Stimulated activated CD8-positive, alpha-beta memory T cell treated with anti-CD3 and anti-CD28 coated beads, Interleukin-4, amount 100 ng/mL, for 24 hours (primary cell): ENCODE data around the gene BOK.

ENCODE experiments used
- DNase-seq: peaks from one replicate; pipeline ENCODE4 v3.0.0-alpha.2; 2020; ENCODE audit warnings: low read depth

Gene BOK

DNA sequence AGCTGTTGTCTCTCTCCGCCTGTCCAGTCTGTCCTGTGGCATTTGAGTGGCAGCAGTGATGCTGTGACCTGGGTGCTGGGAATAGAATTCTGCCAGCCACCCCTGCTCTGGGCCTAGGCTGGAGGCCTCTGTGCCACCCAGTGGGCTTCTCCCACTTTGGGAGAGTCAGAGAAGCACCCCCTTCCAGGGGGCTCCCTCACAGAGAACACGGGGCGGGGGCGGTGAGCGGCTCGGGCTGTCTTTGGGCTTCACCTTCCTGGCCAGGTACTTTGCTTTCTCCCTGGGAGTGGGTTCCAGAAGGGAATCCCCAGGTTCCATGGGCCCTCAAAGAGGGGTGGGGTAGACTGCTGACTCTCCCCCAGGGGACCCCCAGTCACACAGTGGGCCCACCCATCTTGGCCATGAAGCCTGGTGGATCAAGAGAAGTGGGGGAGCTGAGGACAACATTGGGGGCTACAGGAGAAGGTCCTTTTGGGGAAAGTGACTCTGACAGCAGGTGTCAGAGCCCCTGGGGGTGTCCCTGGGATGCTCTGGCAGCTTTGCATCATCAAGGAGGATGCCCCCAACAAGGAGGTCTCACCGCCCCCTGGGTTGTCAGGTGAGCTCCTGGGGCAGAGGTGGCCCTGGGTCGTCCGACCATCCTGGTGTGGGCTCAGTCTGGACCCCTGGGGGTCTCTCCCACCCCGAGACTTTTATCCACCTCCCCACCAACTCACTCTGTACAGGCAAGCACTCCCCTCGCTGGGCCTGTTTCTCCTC, 18.8 kb upstream of the BOK start:
- DNase-seq = no peak

GRCh38 chr2:241540401-241540770, 18.2 kb upstream of the BOK start:
- DNase-seq = no peak

- DNase-seq = peak; percentile 41
Observed at GRCh38 chr2:241540771-241541561, 17.6 kb upstream of the BOK start.

- DNase-seq = no peak
Observed at GRCh38 chr2:241541564-241542277, 16.8 kb upstream of the BOK start.

DNA sequence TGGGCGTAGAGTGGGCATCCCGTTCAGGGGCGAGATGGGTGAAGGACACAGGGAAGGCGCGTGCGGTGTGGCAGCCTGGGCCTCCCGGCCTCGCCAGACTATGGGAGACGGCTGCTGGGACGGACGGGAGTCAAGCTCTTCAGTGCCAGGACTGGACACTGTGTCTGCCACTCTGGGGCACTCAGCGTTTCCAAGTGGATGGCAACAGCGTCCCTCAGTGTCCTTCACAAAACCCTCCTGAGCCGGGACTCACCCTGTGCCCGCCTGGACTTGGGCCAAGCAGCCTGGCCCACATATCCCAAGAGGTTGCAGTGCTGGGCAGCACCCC, 16.3 kb upstream of the BOK start:
- DNase-seq = no peak

DNA sequence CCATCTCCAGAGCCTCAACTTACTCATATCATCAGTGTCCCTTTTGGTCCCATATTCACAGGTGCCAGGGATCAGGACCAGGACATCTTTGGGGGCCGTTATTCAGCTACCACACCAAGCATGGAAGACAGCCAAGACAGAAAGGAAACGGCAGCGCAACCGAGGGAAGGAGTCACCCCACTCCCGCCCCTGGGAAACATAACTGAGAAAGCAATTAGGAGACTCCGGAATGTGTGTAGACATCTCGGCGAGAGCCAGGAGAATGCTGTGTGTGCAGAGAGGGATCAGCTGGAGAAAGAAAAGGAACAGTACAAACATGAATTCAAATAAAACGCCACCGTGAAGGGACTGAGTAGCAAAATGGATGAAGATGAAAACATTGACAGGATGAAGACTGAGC, 13.4 kb upstream of the BOK start:
- DNase-seq = no peak

DNA sequence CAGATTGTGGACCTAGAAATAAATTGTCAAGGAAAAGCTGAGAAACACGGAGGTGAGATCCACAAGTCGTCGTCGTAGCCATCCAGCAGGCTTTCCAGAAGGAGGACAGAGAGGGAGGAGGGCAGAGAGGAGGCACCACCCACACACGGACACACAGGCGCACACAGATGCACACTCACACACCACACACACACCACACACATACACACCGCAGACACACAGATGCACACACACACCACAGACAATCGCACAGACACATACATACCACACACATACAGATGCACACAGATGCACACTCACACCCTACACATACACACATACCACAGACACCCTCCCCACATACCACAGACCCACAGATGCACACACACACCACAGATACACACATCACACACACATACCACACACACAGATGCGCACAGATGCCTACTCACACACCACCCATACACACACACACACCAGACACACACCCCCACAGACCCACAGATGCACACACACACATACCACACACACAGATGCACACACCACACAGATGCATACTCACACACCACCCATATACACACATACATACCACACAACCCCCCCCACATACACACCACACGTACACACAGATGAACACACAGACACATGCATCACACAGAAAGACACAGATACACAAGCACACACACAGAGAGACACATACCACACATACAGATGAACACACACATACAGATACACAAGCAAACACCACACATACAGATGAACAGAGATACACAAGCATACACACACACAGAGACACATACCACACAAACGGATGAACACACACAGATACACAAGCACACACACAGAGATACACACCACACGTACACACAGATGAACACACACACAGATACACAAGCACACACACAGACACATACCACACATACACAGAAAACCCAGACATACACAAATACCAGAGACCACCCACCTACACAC, 12.7 kb upstream of the BOK start:
- DNase-seq = no peak

DNA sequence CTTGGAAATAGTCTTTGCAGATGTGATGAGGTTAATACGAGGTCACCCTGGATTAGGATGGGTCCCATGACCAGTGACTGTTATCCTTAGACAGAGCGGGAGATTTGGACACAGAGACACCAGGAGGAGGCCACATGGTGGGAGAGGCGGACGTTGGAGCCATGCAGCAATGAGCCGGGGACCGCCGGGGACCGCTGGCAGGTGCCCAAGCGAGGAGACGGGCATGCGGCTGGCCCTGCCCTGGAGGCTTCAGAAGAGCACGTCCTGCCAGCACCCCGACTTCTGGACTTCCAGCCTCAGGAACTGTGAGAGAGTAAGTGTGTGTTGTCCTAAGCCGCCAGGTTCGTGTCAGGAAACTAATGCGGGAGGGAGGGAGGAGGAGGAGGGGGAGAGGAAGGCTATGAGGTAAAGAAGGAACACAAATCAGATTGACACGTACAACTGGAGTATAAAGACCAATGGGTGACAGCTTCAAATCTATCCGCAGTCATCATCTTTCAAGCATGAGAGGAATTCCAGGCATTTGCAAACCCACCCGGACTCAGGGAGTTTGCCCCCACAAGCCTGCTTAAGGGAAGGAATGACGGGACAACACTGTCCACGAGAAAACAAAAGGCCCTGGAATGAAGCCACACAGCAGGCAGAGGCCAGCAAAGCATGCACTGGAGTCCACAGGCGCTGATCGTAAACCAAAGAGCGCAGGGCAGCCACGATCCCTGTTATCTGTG, 11.6 kb upstream of the BOK start:
- DNase-seq = no peak

GRCh38 chr2:241547781-241548450, 10.6 kb upstream of the BOK start:
- no peak for DNase-seq

GRCh38 chr2:241548451-241548835, 10.1 kb upstream of the BOK start:
- DNase-seq = no peak

DNA sequence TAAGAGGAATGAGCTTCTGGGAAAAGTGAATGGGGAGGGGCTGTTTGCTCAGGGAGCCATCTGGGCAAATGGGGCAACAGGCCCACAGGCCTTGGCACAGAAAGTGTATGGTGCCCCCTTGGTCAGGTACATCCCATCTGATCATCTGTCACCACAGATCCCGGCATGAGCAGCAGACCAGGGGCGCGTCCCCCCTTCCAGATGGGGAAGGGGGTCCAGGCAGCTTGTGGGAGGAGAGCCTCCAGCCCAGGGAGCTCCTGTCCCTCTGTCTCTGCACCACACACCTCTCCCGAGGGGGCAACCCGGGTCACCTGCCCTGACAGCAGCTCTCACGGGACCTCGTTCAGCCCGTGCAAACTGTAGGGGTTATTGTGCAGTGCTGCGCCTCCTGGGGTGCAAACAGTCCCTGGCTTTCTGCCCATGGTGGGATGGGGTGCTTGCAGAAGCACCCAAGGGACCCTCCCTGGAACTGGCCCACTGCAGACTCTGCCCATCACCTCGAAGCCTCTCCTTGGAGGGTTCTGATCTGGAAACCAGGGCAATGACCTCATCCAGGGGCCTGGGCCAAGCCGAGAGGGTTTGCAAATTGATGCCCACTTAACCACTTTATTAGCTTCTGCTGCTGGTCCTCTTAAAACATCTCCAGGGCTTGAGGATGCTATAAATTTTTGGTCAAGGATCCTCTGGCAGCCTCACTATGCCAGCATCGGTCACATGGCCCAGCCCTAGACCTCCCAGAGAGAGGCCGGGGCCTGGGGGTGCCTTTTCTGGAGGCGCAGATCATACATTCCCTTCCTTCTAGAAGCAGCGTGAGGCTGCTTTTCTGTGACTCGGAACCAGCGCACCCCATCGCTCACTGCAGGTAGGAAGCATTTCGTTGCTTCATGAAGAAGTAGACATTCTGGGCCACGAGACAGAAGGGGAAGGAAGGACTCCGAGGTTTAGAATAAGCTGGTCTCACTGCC, 7.6 kb upstream of the BOK start:
- no peak for DNase-seq

- DNase-seq = no peak
Observed at GRCh38 chr2:241551599-241551997, 6.9 kb upstream of the BOK start.

DNA sequence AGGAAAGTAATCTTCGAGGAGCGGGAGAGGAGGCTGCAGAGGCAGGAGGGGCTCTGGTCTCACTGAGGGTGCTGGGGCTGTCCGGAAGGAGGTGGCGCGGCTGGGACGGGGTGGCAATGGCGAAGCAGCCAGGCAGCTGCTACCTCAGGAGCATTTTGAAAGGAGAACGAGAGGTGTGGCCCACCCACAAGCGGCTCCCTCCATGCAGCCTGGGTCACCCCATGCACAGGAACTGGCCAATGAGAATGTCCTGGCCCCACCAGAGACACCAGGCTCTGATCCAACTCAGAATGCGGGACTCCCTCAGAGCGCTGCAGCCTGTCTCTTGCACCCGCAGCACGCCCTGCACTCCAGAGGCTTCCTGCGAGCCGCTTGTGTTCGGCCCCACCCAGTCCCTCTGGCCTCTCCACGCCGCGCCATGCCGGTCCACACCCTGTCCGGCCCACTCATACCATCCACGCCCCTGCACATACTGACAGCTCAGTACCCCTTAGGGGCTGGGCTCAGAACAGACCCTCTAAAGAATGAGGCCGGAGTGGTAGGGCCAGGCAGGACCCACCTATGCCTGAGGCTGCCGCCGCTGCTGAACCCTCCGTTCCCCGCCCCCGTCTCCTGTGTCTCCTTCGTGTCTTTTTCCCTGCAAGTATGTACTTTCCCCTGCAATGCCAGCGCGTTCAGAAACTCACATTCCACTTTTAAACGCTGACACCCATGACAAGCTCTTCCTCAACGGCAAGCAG, 6.4 kb upstream of the BOK start:
- DNase-seq = no peak

- DNase-seq = no peak
Observed at GRCh38 chr2:241553512-241553830, 5.1 kb upstream of the BOK start.

DNA sequence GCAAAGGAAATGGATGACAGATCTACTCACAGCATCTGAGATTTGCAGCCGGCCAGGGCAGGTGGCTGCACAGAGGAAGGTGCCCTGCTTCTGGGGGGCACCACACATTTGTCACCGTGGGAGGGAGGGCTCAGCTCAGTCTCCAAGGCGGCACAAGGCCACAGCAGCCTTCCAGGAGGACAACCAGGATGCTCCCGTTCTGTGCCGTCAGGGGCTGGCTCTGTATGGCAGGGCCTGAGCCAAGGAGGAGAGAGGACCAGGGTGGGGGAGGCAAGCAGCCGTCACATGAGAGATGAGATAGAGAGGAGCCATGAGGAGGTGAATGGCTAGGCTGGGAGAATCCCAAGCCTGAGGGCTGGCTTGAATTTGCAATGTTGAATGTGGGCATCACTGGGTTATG, 4.6 kb upstream of the BOK start:
- no peak for DNase-seq

- no peak for DNase-seq
Observed at GRCh38 chr2:241554610-241555322, 3.8 kb upstream of the BOK start.

DNA sequence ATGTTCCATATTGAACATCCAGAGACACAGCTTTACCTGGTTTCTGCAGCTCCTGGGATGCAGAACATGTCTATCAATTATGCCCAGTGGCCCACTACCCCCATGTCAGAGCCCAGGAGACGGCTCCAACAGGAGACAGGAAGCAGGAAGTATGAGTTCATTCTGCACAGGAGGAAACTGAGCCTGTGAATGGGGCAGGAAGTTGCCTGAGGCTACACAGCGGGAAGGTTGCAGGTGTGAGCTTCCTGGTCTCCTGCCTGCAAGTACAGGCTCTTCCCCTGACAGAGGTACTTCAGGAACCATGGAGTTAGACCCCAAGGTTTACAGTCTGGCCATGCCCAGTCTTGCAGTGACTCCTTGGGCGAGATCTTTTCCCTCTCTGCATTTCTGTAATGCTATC, 2.8 kb upstream of the BOK start:
- no peak for DNase-seq

DNA sequence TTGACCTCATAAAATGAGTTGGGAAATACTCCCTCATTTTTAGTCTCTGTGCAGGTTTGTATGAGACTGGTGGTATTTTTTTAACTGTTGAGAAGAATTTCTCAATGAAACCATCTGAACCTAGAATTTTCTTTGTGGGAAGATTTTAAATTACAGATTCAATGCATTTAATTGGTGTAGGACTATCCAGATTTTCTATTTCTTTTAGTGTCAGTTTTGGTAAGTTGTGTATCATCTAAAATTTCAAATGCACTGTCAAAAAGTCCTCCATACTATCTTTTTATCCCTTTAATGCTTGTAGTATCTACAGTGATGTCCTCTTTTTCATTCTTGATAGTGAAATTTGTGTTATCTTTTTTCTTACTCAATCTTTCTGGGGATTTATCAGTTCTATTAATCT, 1.8 kb upstream of the BOK start:
- DNase-seq = no peak
